Glomerular visceral epithelial cell (primary cell): ENCODE measurements around the gene FIG4.
A peak's percentile ranks its signal among the peaks of the same experiment; 100 is the strongest.
"Not testable (repeated sequence)": the region's sequence is repeated elsewhere in the genome, so short reads cannot be mapped to it uniquely, and the experiment has no call there.

Experiments
- DNase-seq: peaks from one replicate; pipeline ENCODE4 v3.0.0-alpha.2; 2016; ENCODE audit errors: extremely low spot score

Gene FIG4

GRCh38 chr6:109702791-109703190 lies 11.7 kb downstream of the FIG4 start:
- DNase-seq: no peak

GRCh38 chr6:109705258-109705657 lies 14.2 kb downstream of the FIG4 start:
- peak; percentile 86 for DNase-seq

GRCh38 chr6:109706513-109706912 lies 15.4 kb downstream of the FIG4 start:
- no peak for DNase-seq

- DNase-seq: not testable (repeated sequence)
Observed at GRCh38 chr6:109708099-109708498, 17.0 kb downstream of the FIG4 start.

GRCh38 chr6:109713097-109713496 lies 22.0 kb downstream of the FIG4 start:
- DNase-seq: no peak

GRCh38 chr6:109714166-109714565 lies 23.1 kb downstream of the FIG4 start:
- DNase-seq: no peak

GRCh38 chr6:109714611-109715010 lies 23.5 kb downstream of the FIG4 start:
- no peak for DNase-seq

GRCh38 chr6:109715616-109716015 lies 24.5 kb downstream of the FIG4 start:
- DNase-seq: no peak

- DNase-seq: no peak
Observed at GRCh38 chr6:109717971-109718370, 26.9 kb downstream of the FIG4 start.

GRCh38 chr6:109718991-109719390 lies 27.9 kb downstream of the FIG4 start:
- DNase-seq: no peak

- no peak for DNase-seq
Observed at GRCh38 chr6:109720311-109720710, 29.2 kb downstream of the FIG4 start.

- no peak for DNase-seq
Observed at GRCh38 chr6:109722011-109722410, 30.9 kb downstream of the FIG4 start.

GRCh38 chr6:109722564-109723254 lies 31.6 kb downstream of the FIG4 start:
- no peak for DNase-seq

GRCh38 chr6:109725250-109725649 lies 34.2 kb downstream of the FIG4 start:
- DNase-seq: not testable (repeated sequence)

- no peak for DNase-seq
Observed at GRCh38 chr6:109736273-109737025, 45.4 kb downstream of the FIG4 start.

- no peak for DNase-seq
Observed at GRCh38 chr6:109738255-109738654, 47.2 kb downstream of the FIG4 start.

- no peak for DNase-seq
Observed at GRCh38 chr6:109738667-109739066, 47.6 kb downstream of the FIG4 start.

GRCh38 chr6:109739686-109740085 lies 48.6 kb downstream of the FIG4 start:
- no peak for DNase-seq

GRCh38 chr6:109740787-109741186 lies 49.7 kb downstream of the FIG4 start:
- DNase-seq: no peak

- peak; percentile 69 for DNase-seq
Observed at GRCh38 chr6:109743739-109744138, 52.6 kb downstream of the FIG4 start.

GRCh38 chr6:109744779-109745178 lies 53.7 kb downstream of the FIG4 start:
- DNase-seq: not testable (repeated sequence)

- no peak for DNase-seq
Observed at GRCh38 chr6:109747221-109747620, 56.1 kb downstream of the FIG4 start.
